ENCODE results near the gene PHOSPHO1. TPM values are rescaled to one million over a fixed set of nuclear protein-coding genes. Genes with fewer than 3 reads are reported as not detected.
"Not testable (repeated sequence)": the region's sequence is repeated elsewhere in the genome, so short reads cannot be mapped to it uniquely, and the experiment has no call there.

PHOSPHO1 gene, protein sequence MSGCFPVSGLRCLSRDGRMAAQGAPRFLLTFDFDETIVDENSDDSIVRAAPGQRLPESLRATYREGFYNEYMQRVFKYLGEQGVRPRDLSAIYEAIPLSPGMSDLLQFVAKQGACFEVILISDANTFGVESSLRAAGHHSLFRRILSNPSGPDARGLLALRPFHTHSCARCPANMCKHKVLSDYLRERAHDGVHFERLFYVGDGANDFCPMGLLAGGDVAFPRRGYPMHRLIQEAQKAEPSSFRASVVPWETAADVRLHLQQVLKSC
- total RNA-seq (2022) = 0.44 and 0.48 TPM in 2 replicates
- percentile 24 among the genes with signal in this experiment for Bru-seq, nascent RNA
- BruChase-seq, experiment 1, labeled RNA remaining after a 2-hour chase = percentile 19 among the genes with signal in this experiment
- percentile 17 among the genes with signal in this experiment for BruChase-seq, experiment 2, labeled RNA remaining after a 6-hour chase
- long read RNA-seq = 0 reads

GRCh38 chr17:49230636-49231562 lies at the start of gene PHOSPHO1:
Gene PHOSPHO1, minus strand, starts transcription at chr17:49230787. Its CDS starts 4,096 bp downstream, at chr17:49226691.
- Histone ChIP-seq H3K9me3 (no peaks in the 10 kb centered on the region), H3K36me3 (ENCODE audit: control insufficient read depth, insufficient read depth, low read length) (no peaks in the 10 kb centered on the region), H3K4me1 (peaks cover 23% of the 10 kb centered on the region), H3K27me3 (replicated peaks; ENCODE audit: control insufficient read depth, insufficient read depth, low read length) (no peaks in the 10 kb centered on the region), H3K4me3 (ENCODE audit: low read depth, low read length) (peak within 1 kb of the TSS; percentile 57)
- no peaks in the 10 kb centered on the region for H3K9me3 Mint-ChIP-seq (ENCODE audit: unreplicated experiment)
- TF ChIP-seq, protein P1, sequence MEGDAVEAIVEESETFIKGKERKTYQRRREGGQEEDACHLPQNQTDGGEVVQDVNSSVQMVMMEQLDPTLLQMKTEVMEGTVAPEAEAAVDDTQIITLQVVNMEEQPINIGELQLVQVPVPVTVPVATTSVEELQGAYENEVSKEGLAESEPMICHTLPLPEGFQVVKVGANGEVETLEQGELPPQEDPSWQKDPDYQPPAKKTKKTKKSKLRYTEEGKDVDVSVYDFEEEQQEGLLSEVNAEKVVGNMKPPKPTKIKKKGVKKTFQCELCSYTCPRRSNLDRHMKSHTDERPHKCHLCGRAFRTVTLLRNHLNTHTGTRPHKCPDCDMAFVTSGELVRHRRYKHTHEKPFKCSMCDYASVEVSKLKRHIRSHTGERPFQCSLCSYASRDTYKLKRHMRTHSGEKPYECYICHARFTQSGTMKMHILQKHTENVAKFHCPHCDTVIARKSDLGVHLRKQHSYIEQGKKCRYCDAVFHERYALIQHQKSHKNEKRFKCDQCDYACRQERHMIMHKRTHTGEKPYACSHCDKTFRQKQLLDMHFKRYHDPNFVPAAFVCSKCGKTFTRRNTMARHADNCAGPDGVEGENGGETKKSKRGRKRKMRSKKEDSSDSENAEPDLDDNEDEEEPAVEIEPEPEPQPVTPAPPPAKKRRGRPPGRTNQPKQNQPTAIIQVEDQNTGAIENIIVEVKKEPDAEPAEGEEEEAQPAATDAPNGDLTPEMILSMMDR (IDR thresholded peaks at IDR 0.05; ENCODE audit: insufficient read depth in 1 of 2, low read depth in 1 of 2, low read length in 1 of 2, severe bottlenecking in 1 of 2, unreplicated experiment in 1 of 2) = peak in 1 of 2 experiments; percentile 1
- intact Hi-C loops (cut with micrococcal nuclease; ENCODE audit: unreplicated experiment) = no loop called here
- BruUV-seq (replicated peaks) = no TSS peak
- H3K4me1 Mint-ChIP-seq (ENCODE audit: low read depth, unreplicated experiment) = peaks cover 26% of the 10 kb centered on the region
- H3K27me3 Mint-ChIP-seq (ENCODE audit: insufficient read depth, unreplicated experiment) = peaks cover 11% of the 10 kb centered on the region
- peak within 1 kb of the TSS; percentile 26 for H3K27ac Mint-ChIP-seq (ENCODE audit: unreplicated experiment)
- peaks cover 12% of the 10 kb centered on the region for H3K36me3 Mint-ChIP-seq (ENCODE audit: insufficient read depth, unreplicated experiment)
- peak within 1 kb of the TSS; percentile 79 for H3K4me3 Mint-ChIP-seq (ENCODE audit: unreplicated experiment)
- ChIA-PET CTCF (interaction anchor here (0.6 to 1.2 kb wide), 2 partner anchors 8 to 40 kb away, joined by 3 to 4 read pairs; no protein-coding TSS in a partner anchor), POLR2A (interaction anchor here (0.5 kb wide), 1 partner anchor 15 kb away, joined by 3 read pairs; no protein-coding TSS in a partner anchor)
- DNase-seq = peak; percentile 95 to 98

DNA sequence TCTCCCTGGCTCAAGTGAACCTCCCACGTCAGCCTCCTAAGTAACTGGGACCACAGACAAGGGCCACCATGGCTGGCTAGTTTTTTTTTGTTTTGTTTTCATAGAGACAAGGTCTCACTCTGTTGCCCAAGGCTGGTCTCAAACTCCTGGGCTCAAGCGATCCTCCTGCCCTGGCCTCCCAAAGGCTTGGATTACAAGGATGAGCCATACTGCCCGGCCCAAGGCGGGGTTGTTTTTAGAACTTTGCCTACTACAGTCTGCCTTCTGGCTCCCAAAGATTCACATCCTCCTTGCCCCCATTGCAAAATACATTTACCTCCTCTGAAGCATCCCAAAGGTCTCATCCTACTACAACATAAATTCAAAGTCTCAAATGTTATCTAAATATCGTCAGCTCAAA lies 49.5 kb upstream of the PHOSPHO1 start:
- Histone ChIP-seq H3K36me3 (ENCODE audit: control insufficient read depth, insufficient read depth, low read length) (no peaks in the 10 kb centered on the region), H3K4me1 (no peaks in the 10 kb centered on the region), H3K9me3 (no peaks in the 10 kb centered on the region), H3K27me3 (replicated peaks; ENCODE audit: control insufficient read depth, insufficient read depth, low read length) (no peaks in the 10 kb centered on the region), H3K4me3 (ENCODE audit: low read depth, low read length) (no peak overlapping the region)
- H3K27ac Mint-ChIP-seq (ENCODE audit: unreplicated experiment) = no peak overlapping the region
- no TSS peak for BruUV-seq (replicated peaks)
- TF ChIP-seq, protein P1 (IDR thresholded peaks at IDR 0.05; ENCODE audit: insufficient read depth in 1 of 2, low read depth in 1 of 2, low read length in 1 of 2, severe bottlenecking in 1 of 2, unreplicated experiment in 1 of 2) = no peak
- no peaks in the 10 kb centered on the region for H3K4me1 Mint-ChIP-seq (ENCODE audit: low read depth, unreplicated experiment)
- H3K4me3 Mint-ChIP-seq (ENCODE audit: unreplicated experiment) = no peak overlapping the region
- H3K27me3 Mint-ChIP-seq (ENCODE audit: insufficient read depth, unreplicated experiment) = no peaks in the 10 kb centered on the region
- H3K36me3 Mint-ChIP-seq (ENCODE audit: insufficient read depth, unreplicated experiment) = peaks cover 4% of the 10 kb centered on the region
- H3K9me3 Mint-ChIP-seq (ENCODE audit: unreplicated experiment) = no peaks in the 10 kb centered on the region
- CTCF ChIA-PET = interaction anchor here (0.6 kb wide), 1 partner anchor 42 kb away, joined by 3 read pairs; no protein-coding TSS in a partner anchor
- POLR2A ChIA-PET = no interaction called here
- intact Hi-C loops (cut with micrococcal nuclease; ENCODE audit: unreplicated experiment) = no loop called here
- DNase-seq = peak in 1 of 2 experiments; percentile 27

DNA sequence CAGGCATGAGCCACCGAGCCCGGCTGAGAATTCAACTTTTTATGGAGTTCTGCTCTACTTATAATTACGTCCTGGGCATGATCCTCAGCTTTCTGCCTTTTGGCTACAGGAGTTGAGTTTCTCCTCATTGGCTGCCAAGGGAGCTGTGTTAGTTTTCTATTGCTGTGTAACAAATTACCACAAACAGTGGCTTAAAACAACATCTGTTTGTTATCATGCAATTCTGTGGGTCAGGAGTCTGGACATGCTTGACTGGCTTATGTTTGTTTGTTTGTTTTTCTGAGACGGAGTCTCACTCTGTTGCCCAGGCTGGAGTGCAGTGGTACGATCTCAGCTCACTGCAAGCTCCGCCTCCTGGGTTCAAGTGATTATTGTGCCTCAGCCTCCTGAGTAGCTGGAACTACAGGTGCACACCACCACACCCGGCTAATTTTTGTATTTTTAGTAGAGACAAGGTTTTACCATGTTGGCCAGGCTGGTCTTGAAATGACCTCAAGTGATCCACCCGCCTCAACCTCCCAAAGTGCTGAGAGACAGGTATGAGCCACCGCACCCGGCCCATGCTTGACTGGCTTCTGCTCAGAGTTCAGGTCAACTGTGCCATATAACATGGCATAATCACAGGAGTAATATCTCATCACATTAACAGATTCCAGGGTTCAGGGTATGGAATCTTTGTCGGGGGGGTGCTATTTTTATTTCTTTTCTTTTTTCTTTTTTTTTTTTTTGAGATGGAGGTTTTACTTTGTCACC lies 48.9 kb upstream of the PHOSPHO1 start:
- H3K9me3 Mint-ChIP-seq (ENCODE audit: unreplicated experiment); BruUV-seq (replicated peaks); H3K27me3 ChIP-seq (replicated peaks; ENCODE audit: control insufficient read depth, insufficient read depth, low read length); H3K27ac Mint-ChIP-seq (ENCODE audit: unreplicated experiment); H3K4me1 ChIP-seq; intact Hi-C loops (cut with micrococcal nuclease; ENCODE audit: unreplicated experiment); H3K36me3 Mint-ChIP-seq (ENCODE audit: insufficient read depth, unreplicated experiment); H3K36me3 ChIP-seq (ENCODE audit: control insufficient read depth, insufficient read depth, low read length); H3K27me3 Mint-ChIP-seq (ENCODE audit: insufficient read depth, unreplicated experiment); H3K4me3 ChIP-seq (ENCODE audit: low read depth, low read length); H3K4me3 Mint-ChIP-seq (ENCODE audit: unreplicated experiment); H3K4me1 Mint-ChIP-seq (ENCODE audit: low read depth, unreplicated experiment); H3K9me3 ChIP-seq; POLR2A ChIA-PET: not testable (repeated sequence)
- CTCF ChIA-PET = interaction anchor here (0.6 to 0.8 kb wide), 3 partner anchors 41 to 398 kb away, joined by 3 read pairs; no protein-coding TSS in a partner anchor
- peak in 1 of 2 experiments; percentile 23 for DNase-seq
